ENCODE results near the gene ARHGAP6.

- TF ChIP-seq CTCF (IDR thresholded peaks at IDR 0.05) (no peak), EZH2 (IDR thresholded peaks at IDR 0.05) (no peak)
These were observed 554.5 kb downstream of the ARHGAP6 start, which contains the start of gene HCCS for GRCh38 chrX:11111037-11111851.

Data from neural progenitor cell (in vitro differentiated cells).